CD1c-positive myeloid dendritic cell (primary cell): ENCODE data around the gene MESP2.

ENCODE experiments used
- DNase-seq: peaks from one replicate; pipeline ENCODE4 v3.0.0-alpha.2; 2016; ENCODE audit errors: extremely low spot score

The MESP2 gene

GRCh38 chr15:89815769-89816168 is 39.6 kb downstream of the MESP2 start:
- DNase-seq: no peak

- DNase-seq: no peak
Measured at GRCh38 chr15:89817701-89818280, 41.7 kb downstream of the MESP2 start.

GRCh38 chr15:89818287-89818686 is 42.2 kb downstream of the MESP2 start:
- DNase-seq: no peak

GRCh38 chr15:89820666-89821611 is 44.8 kb downstream of the MESP2 start:
- peak; percentile 92 for DNase-seq

GRCh38 chr15:89822026-89822425 is 45.9 kb downstream of the MESP2 start:
- peak; percentile 88 for DNase-seq

- no peak for DNase-seq
Measured at GRCh38 chr15:89822611-89822950, 46.4 kb downstream of the MESP2 start.

- peak; percentile 82 for DNase-seq
Measured at GRCh38 chr15:89822951-89823711, 47.0 kb downstream of the MESP2 start.

GRCh38 chr15:89823836-89824606 is 47.9 kb downstream of the MESP2 start:
- DNase-seq: no peak

GRCh38 chr15:89824607-89824867 is 48.4 kb downstream of the MESP2 start:
- DNase-seq: no peak

- peak; percentile 94 for DNase-seq
Measured at GRCh38 chr15:89825271-89825940, 49.3 kb downstream of the MESP2 start.

- DNase-seq: peak; percentile 45
Measured at GRCh38 chr15:89826671-89827655, 50.8 kb downstream of the MESP2 start.

- DNase-seq: no peak
Measured at GRCh38 chr15:89827829-89828228, 51.7 kb downstream of the MESP2 start.
